Measurements from ENCODE around the gene NCK2.

The NCK2 gene

GRCh38 chr2:105768176-105768575 is 23.5 kb downstream of the NCK2 start:
- no peak overlapping the region for H3K9ac ChIP-seq (ENCODE audit: low read length)
- H2AFZ ChIP-seq (ENCODE audit: low read depth, low read length, severe bottlenecking), result no peak overlapping the region
- no peaks in the 10 kb centered on the region for H3K36me3 ChIP-seq (ENCODE audit: low read length)
- no peaks in the 10 kb centered on the region for H3F3A ChIP-seq (ENCODE audit: insufficient read depth)
- no peak overlapping the region for H3K4me2 ChIP-seq (ENCODE audit: low read depth, low read length, poor library complexity, severe bottlenecking)
- TF ChIP-seq EZH2phosphoT487 (conservative IDR thresholded peaks at IDR 0.05; ENCODE audit: low read length) (no peak), CTCF (IDR thresholded peaks at IDR 0.05; ENCODE audit: insufficient read depth, low read length, poor library complexity, severe bottlenecking) (no peak)
- no peaks in the 10 kb centered on the region for H3K79me2 ChIP-seq (ENCODE audit: insufficient read depth, low read length)
- no peaks in the 10 kb centered on the region for H3K9me2 ChIP-seq (replicated peaks; ENCODE audit: insufficient read depth, low read length)
- no peaks in the 10 kb centered on the region for H4K20me1 ChIP-seq (ENCODE audit: low read depth, low read length)
- no peaks in the 10 kb centered on the region for H3K9me3 ChIP-seq (ENCODE audit: insufficient read depth, low read length)
- H3K27ac ChIP-seq (ENCODE audit: low read depth, low read length), result no peak overlapping the region
- no peaks in the 10 kb centered on the region for H3K27me3 ChIP-seq (ENCODE audit: low read length)
- no peak overlapping the region for H3K4me3 ChIP-seq (ENCODE audit: insufficient read depth, low read length, poor library complexity, severe bottlenecking)

- no peak overlapping the region for H3K4me2 ChIP-seq (ENCODE audit: low read depth, low read length, poor library complexity, severe bottlenecking)
- no peaks in the 10 kb centered on the region for H3K9me3 ChIP-seq (ENCODE audit: insufficient read depth, low read length)
- H3K36me3 ChIP-seq (ENCODE audit: low read length), result no peaks in the 10 kb centered on the region
- H4K20me1 ChIP-seq (ENCODE audit: low read depth, low read length), result no peaks in the 10 kb centered on the region
- H3K9me2 ChIP-seq (replicated peaks; ENCODE audit: insufficient read depth, low read length), result no peaks in the 10 kb centered on the region
- H3K27ac ChIP-seq (ENCODE audit: low read depth, low read length), result no peak overlapping the region
- no peak for TF ChIP-seq EZH2phosphoT487 (conservative IDR thresholded peaks at IDR 0.05; ENCODE audit: low read length)
- no peak for TF ChIP-seq CTCF (IDR thresholded peaks at IDR 0.05; ENCODE audit: insufficient read depth, low read length, poor library complexity, severe bottlenecking)
- no peak overlapping the region for H3K4me3 ChIP-seq (ENCODE audit: insufficient read depth, low read length, poor library complexity, severe bottlenecking)
- H2AFZ ChIP-seq (ENCODE audit: low read depth, low read length, severe bottlenecking), result no peak overlapping the region
- no peaks in the 10 kb centered on the region for H3K27me3 ChIP-seq (ENCODE audit: low read length)
- H3F3A ChIP-seq (ENCODE audit: insufficient read depth), result no peaks in the 10 kb centered on the region
- no peak overlapping the region for H3K9ac ChIP-seq (ENCODE audit: low read length)
- no peaks in the 10 kb centered on the region for H3K79me2 ChIP-seq (ENCODE audit: insufficient read depth, low read length)
Measured at GRCh38 chr2:105768961-105769452, 24.3 kb downstream of the NCK2 start.

- H3K9me3 ChIP-seq (ENCODE audit: insufficient read depth, low read length), result no peaks in the 10 kb centered on the region
- H3K9ac ChIP-seq (ENCODE audit: low read length), result no peak overlapping the region
- H2AFZ ChIP-seq (ENCODE audit: low read depth, low read length, severe bottlenecking), result no peak overlapping the region
- H4K20me1 ChIP-seq (ENCODE audit: low read depth, low read length), result no peaks in the 10 kb centered on the region
- no peaks in the 10 kb centered on the region for H3K9me2 ChIP-seq (replicated peaks; ENCODE audit: insufficient read depth, low read length)
- no peak for TF ChIP-seq CTCF (IDR thresholded peaks at IDR 0.05; ENCODE audit: insufficient read depth, low read length, poor library complexity, severe bottlenecking)
- no peak for TF ChIP-seq EZH2phosphoT487 (conservative IDR thresholded peaks at IDR 0.05; ENCODE audit: low read length)
- no peak overlapping the region for H3K4me2 ChIP-seq (ENCODE audit: low read depth, low read length, poor library complexity, severe bottlenecking)
- no peak overlapping the region for H3K4me3 ChIP-seq (ENCODE audit: insufficient read depth, low read length, poor library complexity, severe bottlenecking)
- H3K27ac ChIP-seq (ENCODE audit: low read depth, low read length), result no peak overlapping the region
- no peaks in the 10 kb centered on the region for H3F3A ChIP-seq (ENCODE audit: insufficient read depth)
- no peaks in the 10 kb centered on the region for H3K36me3 ChIP-seq (ENCODE audit: low read length)
- H3K27me3 ChIP-seq (ENCODE audit: low read length), result no peaks in the 10 kb centered on the region
- H3K79me2 ChIP-seq (ENCODE audit: insufficient read depth, low read length), result no peaks in the 10 kb centered on the region
Measured at GRCh38 chr2:105769504-105769903, 24.8 kb downstream of the NCK2 start.
